Esophagus mucosa (tissue), 1 donor: Measurements from ENCODE around the gene SRRT. TPM values are rescaled to one million over a fixed set of nuclear protein-coding genes. Genes with fewer than 3 reads are reported as not detected.
A peak's percentile ranks its signal among the peaks of the same experiment; 100 is the strongest.

ENCODE experiments used
- ATAC-seq: fragments of 200-7000 bp; cut with Tn5 transposase; one replicate; pipeline ENCODE4 v1.9.1; 2020
- total RNA-seq: library from RNA; stranded (reverse); gene quantifications from one replicate; pipeline ENCODE4 v1.2.4, GENCODE V29; 2023
- donor health status: DM: yes; HTN: yes; CAD: no.

Gene SRRT
- total RNA-seq, 1 donor from 2014 or later: 63.5 TPM

- no peak for ATAC-seq
These were observed 8.1 kb downstream of the SRRT start for GRCh38 chr7:100882785-100883526.

GRCh38 chr7:100884736-100885439, 10.0 kb downstream of the SRRT start:
- ATAC-seq: no peak

GRCh38 chr7:100885440-100886141, 10.7 kb downstream of the SRRT start:
- ATAC-seq: no peak

DNA sequence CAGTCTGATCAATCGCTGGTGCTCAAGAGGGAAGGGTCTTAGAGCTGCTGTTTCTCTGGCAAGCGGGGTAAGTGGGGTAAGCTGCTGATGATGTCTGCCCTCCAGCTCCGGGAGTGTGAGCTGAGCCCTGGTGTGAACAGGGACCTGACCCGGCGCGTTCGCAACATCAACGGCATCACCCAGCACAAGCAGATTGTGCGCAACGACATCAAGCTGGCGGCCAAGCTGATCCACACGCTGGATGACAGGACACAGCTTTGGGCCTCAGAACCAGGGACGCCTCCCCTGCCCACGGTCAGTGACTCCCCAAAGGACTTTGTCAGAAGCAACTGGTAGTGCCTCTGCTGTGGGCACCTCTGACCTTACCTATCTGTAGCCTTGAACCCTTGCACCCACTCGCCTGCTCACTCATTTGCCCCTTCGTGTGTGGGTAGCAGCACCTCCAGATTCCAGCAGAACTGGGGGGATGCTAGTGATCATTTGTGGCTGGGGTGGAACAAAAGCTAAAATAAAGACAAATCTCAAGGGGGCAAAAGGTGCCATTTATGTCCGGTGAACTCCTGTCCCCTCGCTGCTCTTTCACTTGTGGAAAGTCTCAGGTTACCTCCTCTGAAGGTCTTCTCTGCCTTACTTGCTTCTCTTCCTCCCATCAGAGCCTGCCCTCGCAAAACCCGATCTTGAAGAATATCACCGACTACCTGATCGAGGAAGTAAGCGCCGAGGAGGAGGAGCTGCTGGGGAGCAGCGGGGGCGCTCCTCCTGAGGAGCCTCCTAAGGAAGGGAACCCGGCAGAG, 11.4 kb downstream of the SRRT start:
- no peak for ATAC-seq

GRCh38 chr7:100886936-100887515, 12.1 kb downstream of the SRRT start:
- ATAC-seq: no peak

DNA sequence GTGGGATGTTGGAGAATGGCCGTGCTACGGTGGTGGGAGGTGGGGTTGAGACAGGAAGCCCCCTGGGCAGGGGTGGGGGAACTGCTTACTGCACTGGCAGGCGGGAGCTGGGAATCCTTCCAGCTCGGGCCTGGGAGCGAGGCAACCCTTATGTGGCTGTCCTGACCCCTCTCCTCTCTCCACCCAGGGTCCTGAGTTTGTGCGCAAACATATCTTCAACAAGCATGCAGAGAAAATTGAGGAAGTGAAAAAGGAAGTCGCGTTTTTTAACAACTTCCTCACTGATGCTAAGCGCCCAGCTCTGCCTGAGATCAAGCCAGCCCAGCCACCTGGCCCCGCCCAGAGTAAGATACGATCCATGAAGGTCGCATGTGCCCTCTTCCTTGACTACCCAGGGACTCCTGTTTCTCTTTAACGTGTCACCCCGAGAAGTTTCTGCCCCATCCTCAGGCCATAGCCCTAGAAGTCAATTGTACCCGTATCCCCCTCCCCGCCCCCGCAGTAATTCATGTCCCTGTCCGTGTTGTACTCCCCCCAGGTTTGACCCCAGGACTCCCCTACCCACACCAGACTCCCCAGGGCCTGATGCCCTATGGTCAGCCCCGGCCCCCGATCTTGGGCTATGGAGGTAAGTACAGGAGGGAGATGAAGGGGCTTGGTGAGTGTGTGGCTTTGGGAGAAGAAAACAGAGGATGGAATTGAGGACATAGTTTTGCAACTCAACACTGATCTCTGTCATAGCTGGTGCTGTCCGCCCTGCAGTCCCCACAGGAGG, 12.8 kb downstream of the SRRT start:
- no peak for ATAC-seq

DNA sequence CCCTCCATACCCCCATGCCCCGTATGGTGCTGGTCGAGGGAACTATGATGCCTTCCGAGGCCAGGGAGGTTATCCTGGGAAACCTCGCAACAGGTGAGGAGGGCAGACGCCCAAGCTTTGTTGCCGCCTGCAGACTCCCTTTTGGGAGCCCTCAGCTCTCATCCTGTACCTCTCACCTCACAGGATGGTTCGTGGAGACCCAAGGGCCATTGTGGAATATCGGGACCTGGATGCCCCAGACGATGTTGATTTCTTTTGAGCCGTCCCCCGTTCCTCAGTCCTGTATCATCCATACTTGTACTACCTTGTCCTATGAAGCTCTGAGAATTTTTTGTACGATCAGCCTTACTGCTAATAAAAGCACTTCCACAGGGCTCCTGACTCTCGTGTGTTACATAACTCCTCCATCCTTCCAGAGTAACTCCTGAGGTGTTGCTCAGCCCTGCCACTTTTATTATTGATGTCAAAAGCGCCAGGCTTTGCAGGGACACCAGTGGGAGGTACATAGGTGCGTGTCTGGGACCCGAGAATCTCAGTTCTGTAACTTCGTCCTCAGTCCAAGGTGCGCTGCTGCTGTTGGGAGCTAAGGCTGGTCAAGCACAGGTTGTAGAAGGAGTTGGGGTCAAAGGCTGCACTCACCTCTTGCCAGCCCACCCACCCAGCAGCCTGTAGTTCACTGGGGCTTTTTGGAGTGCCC, 13.5 kb downstream of the SRRT start:
- no peak for ATAC-seq

DNA sequence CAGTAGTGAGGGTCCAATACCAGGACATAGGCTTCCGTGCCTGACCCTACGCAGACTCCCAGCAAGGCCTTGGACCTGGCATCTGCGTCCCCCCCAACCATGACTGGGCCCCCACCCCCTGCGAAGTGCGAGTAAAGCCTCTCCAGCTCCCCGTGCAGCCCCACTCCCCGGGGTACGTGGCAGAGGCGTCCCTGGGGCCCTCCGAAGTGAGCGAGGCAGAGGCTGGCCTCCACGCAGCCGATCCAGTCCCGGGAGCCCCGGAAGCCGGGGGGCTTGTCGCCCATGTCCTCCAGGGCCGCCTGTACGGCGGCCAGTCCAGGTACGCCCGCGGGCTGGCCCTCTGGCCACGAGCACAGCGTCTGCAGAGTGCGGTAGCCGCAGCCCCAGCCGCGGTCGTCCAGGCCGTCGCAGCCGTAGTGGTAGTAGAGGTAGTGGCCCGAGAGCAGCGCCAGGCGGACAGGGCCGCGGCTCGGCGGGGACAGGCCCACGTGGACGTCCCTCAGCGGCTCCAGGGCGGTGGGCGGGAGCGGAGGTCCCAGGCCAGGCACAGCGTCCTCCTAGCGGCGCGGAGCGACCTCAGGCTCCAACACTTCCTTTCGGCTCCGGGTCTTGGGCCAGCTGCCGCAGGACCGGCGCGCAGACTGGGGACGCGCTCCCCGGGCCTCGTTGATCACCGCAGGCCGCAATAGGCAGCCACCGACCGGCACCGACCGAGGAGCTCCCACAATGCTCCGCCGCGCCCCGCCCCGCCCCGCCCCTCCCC, 14.3 kb downstream of the SRRT start, which contains the start of gene UFSP1:
TSS of gene UFSP1 (minus strand) at position 728 of the 763 bp plus-strand sequence. CDS start at position 284, 444 bp downstream.
- ATAC-seq: peak; percentile 46

- no peak for ATAC-seq
These were observed 16.0 kb downstream of the SRRT start for GRCh38 chr7:100890653-100891567.

GRCh38 chr7:100891568-100892247, 16.8 kb downstream of the SRRT start:
- ATAC-seq: peak; percentile 9

DNA sequence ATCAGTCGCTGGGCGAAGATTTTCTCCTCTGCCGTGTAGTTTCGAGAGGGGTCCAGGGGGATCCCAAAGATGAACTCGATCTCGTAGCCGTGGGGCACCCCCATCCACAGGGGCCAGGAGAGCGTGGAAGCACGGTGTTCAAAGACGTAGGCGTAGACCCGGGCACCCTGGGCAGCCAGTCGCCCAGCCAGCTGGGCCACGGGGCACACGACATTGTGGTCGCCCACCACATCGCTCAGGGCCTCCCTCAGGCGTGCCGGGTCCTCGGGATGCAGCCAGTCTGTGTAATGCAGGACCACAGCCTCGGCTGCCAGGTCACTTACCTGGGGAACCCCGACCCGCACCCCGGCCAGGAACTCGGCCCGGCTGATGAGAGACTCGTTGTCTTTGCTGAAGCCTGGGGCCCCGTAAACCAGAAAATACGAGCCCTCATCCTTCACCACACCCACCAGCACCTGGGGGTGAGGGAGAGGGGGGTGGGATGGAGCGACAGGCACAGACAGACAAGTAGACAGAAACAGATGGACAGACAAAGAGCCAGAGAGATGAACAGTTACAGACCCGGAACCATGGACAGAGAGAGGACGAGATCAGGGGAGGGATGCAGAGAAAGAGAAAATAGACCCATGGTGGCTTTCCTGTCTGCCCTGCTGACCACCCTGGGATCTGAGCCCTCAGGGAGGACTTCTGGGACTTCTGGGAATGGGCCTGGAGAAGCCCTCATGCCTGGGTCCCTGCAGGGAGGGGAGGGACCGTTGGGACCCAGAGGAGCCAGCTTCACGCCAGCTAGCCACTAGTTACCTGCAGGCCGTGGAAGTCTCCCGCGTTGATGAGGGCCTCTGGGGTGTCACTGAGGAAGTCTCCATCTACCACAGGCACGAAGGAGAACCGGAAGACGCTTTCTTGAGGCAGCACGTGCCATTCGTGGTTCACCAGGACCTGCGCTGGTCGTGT, 17.7 kb downstream of the SRRT start:
- ATAC-seq: no peak

DNA sequence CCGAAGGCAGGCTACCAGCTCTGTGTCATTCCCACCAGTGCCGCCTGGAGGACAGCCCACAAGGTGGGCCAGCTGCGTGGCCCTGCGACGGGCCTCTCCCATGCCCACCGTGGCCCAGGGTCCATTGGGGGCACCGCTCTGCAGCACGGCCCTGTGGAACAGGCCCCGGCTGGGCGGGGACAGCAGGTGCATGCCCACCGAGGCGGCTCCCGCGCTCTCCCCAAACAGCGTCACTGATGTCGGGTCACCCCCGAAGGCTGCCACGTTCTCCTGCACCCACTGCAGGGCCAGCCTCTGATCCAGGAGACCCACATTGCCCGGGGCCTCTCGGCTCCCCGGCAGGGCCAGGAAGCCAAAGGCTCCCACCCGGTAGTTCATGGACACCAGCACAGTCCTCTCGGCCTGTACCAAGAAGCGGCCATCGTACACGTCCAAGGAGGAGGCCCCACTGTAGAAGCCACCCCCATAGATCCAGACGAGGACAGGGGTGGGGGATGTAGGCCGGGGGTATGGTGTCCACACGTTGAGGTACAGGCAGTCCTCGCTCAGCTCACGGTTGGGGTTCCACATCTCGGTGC, 18.5 kb downstream of the SRRT start:
- ATAC-seq: no peak

DNA sequence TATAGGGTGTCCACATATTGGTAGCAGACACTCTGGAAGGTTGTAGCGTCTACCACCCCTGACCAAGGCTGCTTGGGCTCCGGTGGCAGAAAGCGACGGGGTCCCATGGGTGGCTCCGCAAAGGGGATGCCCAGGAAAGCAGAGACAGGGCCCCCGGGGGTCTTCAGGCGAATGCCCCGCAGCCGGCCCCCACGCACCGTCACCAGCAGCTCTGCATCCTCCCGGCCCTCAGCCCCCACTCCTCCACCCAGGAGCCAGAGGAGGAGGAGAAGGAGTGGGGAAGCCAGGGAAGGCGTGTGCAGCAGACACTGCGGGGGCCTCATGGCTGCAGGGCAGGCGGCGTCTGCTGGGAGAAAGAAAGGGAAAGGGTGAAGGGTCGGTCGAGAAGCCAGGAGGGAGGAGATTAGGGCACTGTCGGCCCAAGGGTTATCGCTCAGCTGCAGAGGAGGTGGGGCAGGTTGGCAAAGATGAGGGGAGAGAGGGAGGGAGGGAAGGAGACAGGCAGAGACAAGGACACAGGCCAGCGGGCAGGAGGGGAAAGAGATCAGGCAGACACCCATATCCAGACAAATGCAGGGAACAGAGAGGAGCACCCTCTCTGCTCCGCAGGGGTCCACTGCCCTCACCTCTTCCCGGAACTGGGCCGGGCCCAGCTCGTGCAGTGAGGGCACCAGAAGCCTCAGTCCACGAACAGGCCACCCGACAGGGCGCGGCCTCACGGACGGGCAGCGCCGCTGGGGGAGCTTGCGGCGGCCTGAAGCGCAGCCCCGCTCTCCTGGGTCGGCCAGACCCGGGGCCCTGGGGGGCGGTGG, 19.2 kb downstream of the SRRT start:
- no peak for ATAC-seq

DNA sequence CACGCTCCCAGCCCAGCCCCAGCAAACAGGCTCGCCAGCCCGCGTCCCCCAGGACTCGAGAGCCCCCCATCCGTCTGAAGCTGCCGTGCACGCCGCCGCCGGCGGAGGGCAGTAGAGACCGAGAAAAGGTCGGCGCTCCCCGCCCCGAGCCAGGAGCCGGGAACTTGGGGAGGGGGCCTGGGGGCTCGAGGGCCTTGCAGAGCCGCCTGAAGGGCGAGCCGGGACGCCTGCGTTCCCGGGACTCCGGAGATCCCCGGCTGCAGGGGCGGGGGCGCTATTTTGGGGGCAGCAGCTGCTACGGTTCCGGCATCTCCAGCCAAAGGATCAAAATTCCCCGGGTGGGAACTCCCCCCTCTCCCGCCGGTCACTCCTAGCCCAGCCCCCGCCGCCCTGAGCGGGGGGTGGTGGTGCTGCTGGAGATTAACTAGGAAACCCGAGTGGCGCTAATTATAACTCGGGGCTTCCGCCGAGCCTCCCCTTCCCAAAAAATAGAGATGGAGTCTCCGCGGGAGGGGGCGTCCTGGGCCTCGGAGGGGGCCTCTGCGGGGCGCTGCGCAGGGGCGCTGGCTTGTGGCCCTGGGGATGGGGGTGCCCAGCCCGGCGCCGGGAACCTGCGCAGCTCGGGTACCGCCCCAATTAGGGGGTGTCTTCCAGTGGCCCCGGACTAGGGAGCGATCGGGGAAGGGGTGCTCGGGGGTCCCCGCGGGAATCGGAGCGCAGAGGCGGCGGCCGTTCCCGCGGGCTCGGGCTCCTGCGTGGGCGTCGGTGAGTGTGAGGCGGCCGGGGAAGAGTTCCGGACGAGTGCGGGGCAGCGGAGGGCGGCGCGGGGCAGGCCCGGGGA, 20.2 kb downstream of the SRRT start:
- ATAC-seq: no peak

- peak; percentile 1 for ATAC-seq
These were observed 20.7 kb downstream of the SRRT start, which contains the start of gene ACHE for GRCh38 chr7:100895701-100895955. TSS of gene ACHE (minus strand) at chr7:100895888. CDS start at chr7:100894232, 1,656 bp downstream.
